Calu3 (cell line): ENCODE measurements around the gene CCL26. TPM values are rescaled to one million over a fixed set of nuclear protein-coding genes. Genes with fewer than 3 reads are reported as not detected.
A peak's percentile ranks its signal among the peaks of the same experiment; 100 is the strongest.

Experiments
- BruUV-seq: library from RNA; stranded (reverse); fragments of 400-500 nt; replicated peaks from 2 replicates; lab custom pipeline; 2021; lab: Mats Ljungman, UMichigan
- CTCF ChIA-PET: fragments of 300-600 bp; sonication (Branson Sonifier 250); formaldehyde crosslinking; loops from one replicate; lab custom pipeline; 2022; ENCODE audit warnings: antibody characterized with exemption; lab: Charles Lee
- DNase-seq: peaks from one replicate; pipeline ENCODE4 v3.0.0; 2022
- H3K27ac Mint-ChIP-seq: one replicate; pipeline ENCODE4 v1.8.0; 2022; ENCODE audit warnings: mixed read lengths; ENCODE audit not compliant: unreplicated experiment
- H3K27me3 Mint-ChIP-seq: one replicate; pipeline ENCODE4 v1.8.0; 2022; ENCODE audit warnings: mixed read lengths; ENCODE audit not compliant: unreplicated experiment
- H3K36me3 Mint-ChIP-seq: one replicate; pipeline ENCODE4 v1.8.0; 2022; ENCODE audit warnings: mild to moderate bottlenecking, moderate library complexity, mixed read lengths; ENCODE audit not compliant: insufficient read depth, unreplicated experiment
- H3K4me1 Mint-ChIP-seq: one replicate; pipeline ENCODE4 v1.8.0; 2022; ENCODE audit warnings: mild to moderate bottlenecking, low read depth, mixed read lengths; ENCODE audit not compliant: unreplicated experiment
- H3K4me3 Mint-ChIP-seq: one replicate; pipeline ENCODE4 v1.8.0; 2022; ENCODE audit warnings: mild to moderate bottlenecking, low read depth, moderate library complexity, mixed read lengths; ENCODE audit not compliant: unreplicated experiment
- H3K9me3 Mint-ChIP-seq: one replicate; pipeline ENCODE4 v1.8.0; 2022; ENCODE audit warnings: low read depth, mixed read lengths; ENCODE audit not compliant: unreplicated experiment
- CTCF ChIP-seq: fragments of 200-600 bp; IDR thresholded peaks from one replicate; pipeline ENCODE4 v1.8.0; 2022; ENCODE audit warnings: antibody characterized with exemption; ENCODE audit not compliant: unreplicated experiment
- intact Hi-C: fragments of 100-400 bp; cut with micrococcal nuclease; formaldehyde crosslinking; loops from one replicate; pipeline ENCODE4 v1.10.0; 2022; ENCODE audit not compliant: unreplicated experiment
- total RNA-seq: library from RNA; stranded (reverse); gene quantifications from 2 replicates; pipeline ENCODE4 v1.2.3, GENCODE V29; 2022

Gene CCL26
- total RNA-seq, 1 experiment from 2014 or later = not detected

GRCh38 chr7:75758491-75758890 is 13.5 kb downstream of the CCL26 start:
- H3K36me3 Mint-ChIP-seq = no peaks in the 10 kb centered on the region
- H3K27ac Mint-ChIP-seq = no peak overlapping the region
- H3K4me3 Mint-ChIP-seq = no peak overlapping the region
- DNase-seq = no peak
- BruUV-seq = no TSS peak
- H3K4me1 Mint-ChIP-seq = peaks cover 7% of the 10 kb centered on the region
- intact Hi-C loops = no loop called here
- H3K27me3 Mint-ChIP-seq = no peaks in the 10 kb centered on the region
- H3K9me3 Mint-ChIP-seq = no peaks in the 10 kb centered on the region
- no peak for TF ChIP-seq CTCF
- CTCF ChIA-PET = no interaction called here

GRCh38 chr7:75757860-75758259 is 14.2 kb downstream of the CCL26 start:
- no peak for TF ChIP-seq CTCF
- no TSS peak for BruUV-seq
- Mint-ChIP-seq H3K9me3 (no peaks in the 10 kb centered on the region), H3K27me3 (no peaks in the 10 kb centered on the region), H3K4me1 (peaks cover 7% of the 10 kb centered on the region), H3K27ac (no peak overlapping the region), H3K36me3 (no peaks in the 10 kb centered on the region), H3K4me3 (no peak overlapping the region)
- DNase-seq = no peak
- intact Hi-C loops = no loop called here
- CTCF ChIA-PET = no interaction called here

- H3K9me3 Mint-ChIP-seq = no peaks in the 10 kb centered on the region
- no peaks in the 10 kb centered on the region for H3K36me3 Mint-ChIP-seq
- H3K27ac Mint-ChIP-seq = no peak overlapping the region
- intact Hi-C loops = no loop called here
- CTCF ChIA-PET = interaction anchor here (1.0 kb wide), 1 partner anchor 17 kb away, joined by 7 read pairs; no protein-coding TSS in a partner anchor
- peak; percentile 36 for DNase-seq
- peak; percentile 28 for TF ChIP-seq CTCF
- peaks cover 2% of the 10 kb centered on the region for H3K4me1 Mint-ChIP-seq
- H3K27me3 Mint-ChIP-seq = no peaks in the 10 kb centered on the region
- BruUV-seq = no TSS peak
- no peak overlapping the region for H3K4me3 Mint-ChIP-seq
Observed at GRCh38 chr7:75756991-75757676, 14.9 kb downstream of the CCL26 start.

GRCh38 chr7:75756206-75756990 is 15.6 kb downstream of the CCL26 start:
- CTCF ChIA-PET = interaction anchor here (0.5 to 1.0 kb wide), 4 partner anchors 9 to 191 kb away, joined by 3 to 7 read pairs (median 4); no protein-coding TSS in a partner anchor
- no TSS peak for BruUV-seq

More at GRCh38 chr7:75756206-75756990, 15.6 kb downstream of the CCL26 start:
- Mint-ChIP-seq H3K4me3 (no peak overlapping the region), H3K27me3 (no peaks in the 10 kb centered on the region), H3K9me3 (no peaks in the 10 kb centered on the region), H3K36me3 (no peaks in the 10 kb centered on the region), H3K4me1 (no peaks in the 10 kb centered on the region), H3K27ac (no peak overlapping the region)
- TF ChIP-seq CTCF = no peak
- no peak for DNase-seq
- intact Hi-C loops = no loop called here
